ENCODE results near the gene DLG5. TPM values are rescaled to one million over a fixed set of nuclear protein-coding genes. Genes with fewer than 3 reads are reported as not detected.

DLG5 gene
- total RNA-seq, 2 experiments from 2014 or later = 3.2 to 3.5 TPM

DNA sequence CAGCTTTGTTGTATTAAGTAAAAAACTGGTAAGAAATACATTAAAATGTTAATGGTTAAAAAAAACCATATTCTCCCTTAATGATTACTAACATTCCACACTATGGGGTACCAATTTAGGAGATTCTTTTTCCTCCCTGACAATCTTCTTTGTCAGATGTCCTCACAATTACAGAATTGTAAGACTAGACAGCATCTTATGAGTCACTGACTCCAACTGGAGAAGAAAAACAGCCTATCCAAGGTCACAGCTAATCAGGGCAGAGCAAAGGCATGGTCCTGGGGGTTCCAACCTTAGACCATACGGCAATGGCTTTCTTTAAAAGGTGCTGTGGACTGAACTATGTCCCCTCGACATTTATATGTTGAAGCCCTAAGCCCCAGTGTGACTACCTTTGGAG is 127.6 kb downstream of the DLG5 start:
- no peak overlapping the region for H3K4me3 Mint-ChIP-seq
- H3K36me3 Mint-ChIP-seq (ENCODE audit: low read depth) = peaks cover 2% of the 10 kb centered on the region
- peaks cover 36% of the 10 kb centered on the region for H3K4me1 Mint-ChIP-seq (ENCODE audit: low read depth)
- DNase-seq (no peak), ATAC-seq (no peak)
- ChIA-PET POLR2A (interaction anchor here (0.7 kb wide), 1 partner anchor 17 kb away, joined by 4 read pairs; no protein-coding TSS in a partner anchor), CTCF (interaction anchor here (1.2 kb wide), 1 partner anchor 8 kb away, joined by 3 read pairs; no protein-coding TSS in a partner anchor)
- H3K27me3 Mint-ChIP-seq (ENCODE audit: low read depth) = peaks cover 34% of the 10 kb centered on the region
- no peak overlapping the region for H3K27ac Mint-ChIP-seq
- no peaks in the 10 kb centered on the region for H3K9me3 Mint-ChIP-seq (ENCODE audit: insufficient read depth)

DNA sequence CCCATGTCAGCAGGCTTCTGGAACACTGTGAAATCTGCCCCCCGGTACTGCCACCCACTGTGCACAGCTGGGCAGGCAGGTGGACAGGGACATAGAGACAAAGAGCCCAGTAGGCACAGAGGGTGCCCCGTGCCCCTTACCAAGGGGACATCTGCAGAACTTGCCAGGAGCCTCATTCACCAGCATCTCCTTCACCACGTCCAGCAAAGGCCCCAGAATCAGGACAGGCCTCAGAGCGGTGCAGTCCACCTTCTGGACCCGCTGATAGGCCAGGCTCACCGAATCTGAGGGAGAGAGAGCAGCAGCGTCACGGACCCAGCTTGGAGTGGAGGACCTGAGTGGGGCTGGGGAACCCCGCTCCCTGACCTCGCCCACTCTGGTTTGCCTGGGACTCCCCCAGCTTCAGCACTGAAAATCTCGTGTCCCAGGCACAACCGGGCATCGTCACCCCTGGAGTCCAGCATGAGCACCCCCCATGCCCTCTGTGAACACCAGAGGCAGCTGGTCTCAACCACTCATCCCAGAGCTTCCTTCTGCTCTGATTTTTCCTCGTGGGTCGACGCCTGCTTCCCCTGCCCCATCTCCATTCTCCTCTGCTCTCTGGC is 130.1 kb downstream of the DLG5 start:
- Mint-ChIP-seq H3K36me3 (ENCODE audit: low read depth) (peaks cover 2% of the 10 kb centered on the region), H3K4me1 (ENCODE audit: low read depth) (peaks cover 25% of the 10 kb centered on the region), H3K27me3 (ENCODE audit: low read depth) (peaks cover 17% of the 10 kb centered on the region), H3K27ac (no peak overlapping the region), H3K4me3 (no peak overlapping the region), H3K9me3 (ENCODE audit: insufficient read depth) (no peaks in the 10 kb centered on the region)
- DNase-seq (no peak), ATAC-seq (no peak)
- POLR2A ChIA-PET = no interaction called here
- CTCF ChIA-PET = interaction anchor here (1.1 kb wide), 1 partner anchor 85 kb away, joined by 3 read pairs; no protein-coding TSS in a partner anchor

DNA sequence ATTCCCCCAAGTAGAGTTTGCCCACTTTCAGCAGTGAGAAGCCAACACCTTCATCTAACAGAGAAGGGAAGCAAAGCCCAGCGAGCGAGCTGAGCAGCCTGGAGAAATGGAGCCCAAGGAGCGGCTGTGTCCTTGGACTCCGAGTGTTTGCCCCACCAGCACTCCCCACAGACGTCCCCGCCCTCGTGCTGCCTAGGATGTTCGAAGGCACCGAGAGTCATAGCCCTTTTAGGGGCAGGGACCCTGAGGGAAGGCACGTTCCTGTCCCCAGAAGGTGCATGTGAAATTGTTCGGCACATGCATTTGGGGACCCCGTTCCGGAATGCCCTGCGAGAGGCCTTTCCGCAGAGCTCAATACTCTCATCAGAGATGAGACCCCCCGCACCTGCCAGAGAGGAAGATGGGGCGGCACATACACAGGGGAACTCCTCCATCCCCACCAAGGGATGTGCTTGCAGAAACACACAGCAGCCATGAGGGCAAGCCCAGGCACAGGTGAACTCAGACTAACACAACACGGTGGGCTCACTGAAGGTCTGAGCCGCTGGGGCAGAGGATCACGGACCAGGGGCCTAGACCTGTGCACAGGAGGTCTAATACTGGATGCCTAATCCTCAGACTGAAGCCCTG is 131.0 kb downstream of the DLG5 start:
- H3K36me3 Mint-ChIP-seq (ENCODE audit: low read depth) = peaks cover 2% of the 10 kb centered on the region
- ChIA-PET POLR2A (no interaction called here), CTCF (no interaction called here)
- DNase-seq (no peak), ATAC-seq (no peak)
- H3K27me3 Mint-ChIP-seq (ENCODE audit: low read depth) = peaks cover 17% of the 10 kb centered on the region
- H3K9me3 Mint-ChIP-seq (ENCODE audit: insufficient read depth) = no peaks in the 10 kb centered on the region
- H3K4me3 Mint-ChIP-seq = no peak overlapping the region
- peaks cover 16% of the 10 kb centered on the region for H3K4me1 Mint-ChIP-seq (ENCODE audit: low read depth)
- no peak overlapping the region for H3K27ac Mint-ChIP-seq

DNA sequence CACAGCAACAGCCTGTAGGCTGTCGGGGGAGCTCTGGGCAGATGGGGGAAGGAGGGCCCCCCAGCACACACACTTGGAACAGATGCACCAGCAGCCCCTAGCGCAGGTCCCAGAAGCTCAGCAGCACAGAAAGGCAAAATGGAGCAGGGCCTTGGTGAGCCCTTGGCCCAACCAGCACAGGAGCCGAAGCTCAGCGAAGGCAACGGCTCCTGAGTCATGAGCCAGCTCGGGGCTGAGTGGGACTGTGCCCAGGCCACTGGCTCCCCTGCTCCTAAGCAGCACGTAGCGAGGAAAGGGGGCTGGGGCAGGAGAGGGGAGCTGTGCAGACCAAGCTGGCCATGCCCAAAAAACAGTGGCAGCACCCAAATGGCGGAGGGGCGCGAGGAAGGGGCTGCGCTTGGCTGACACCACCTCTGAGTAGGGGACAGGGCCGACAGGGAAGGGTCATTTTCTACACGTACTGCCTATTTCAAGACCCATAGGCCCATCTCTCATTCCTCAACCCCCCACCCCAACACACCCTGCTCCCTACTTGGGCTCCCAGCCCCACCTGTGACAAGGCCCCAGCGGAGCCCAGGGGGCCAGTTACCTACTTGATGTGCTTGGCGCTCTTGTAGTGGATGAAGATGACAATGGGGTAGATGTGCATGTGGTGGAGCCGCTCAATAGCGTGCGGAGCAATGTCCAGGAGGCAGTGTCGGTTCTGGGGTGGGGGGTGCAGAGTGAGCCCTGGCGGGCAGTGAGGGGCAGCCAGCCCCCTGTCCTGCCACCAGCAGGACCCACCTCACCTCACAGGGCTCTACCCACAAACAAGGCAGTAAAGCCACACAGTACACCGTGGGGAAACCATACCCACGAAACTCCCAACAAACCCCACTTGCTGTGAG is 132.1 kb downstream of the DLG5 start:
- no peak for DNase-seq
- H3K4me1 Mint-ChIP-seq (ENCODE audit: low read depth) = peaks cover 8% of the 10 kb centered on the region
- ChIA-PET CTCF (no interaction called here), POLR2A (no interaction called here)
- H3K9me3 Mint-ChIP-seq (ENCODE audit: insufficient read depth) = no peaks in the 10 kb centered on the region
- no peak overlapping the region for H3K27ac Mint-ChIP-seq
- peaks cover 12% of the 10 kb centered on the region for H3K27me3 Mint-ChIP-seq (ENCODE audit: low read depth)
- H3K36me3 Mint-ChIP-seq (ENCODE audit: low read depth) = peaks cover under 1% of the 10 kb centered on the region
- no peak overlapping the region for H3K4me3 Mint-ChIP-seq
- ATAC-seq = no peak

DNA sequence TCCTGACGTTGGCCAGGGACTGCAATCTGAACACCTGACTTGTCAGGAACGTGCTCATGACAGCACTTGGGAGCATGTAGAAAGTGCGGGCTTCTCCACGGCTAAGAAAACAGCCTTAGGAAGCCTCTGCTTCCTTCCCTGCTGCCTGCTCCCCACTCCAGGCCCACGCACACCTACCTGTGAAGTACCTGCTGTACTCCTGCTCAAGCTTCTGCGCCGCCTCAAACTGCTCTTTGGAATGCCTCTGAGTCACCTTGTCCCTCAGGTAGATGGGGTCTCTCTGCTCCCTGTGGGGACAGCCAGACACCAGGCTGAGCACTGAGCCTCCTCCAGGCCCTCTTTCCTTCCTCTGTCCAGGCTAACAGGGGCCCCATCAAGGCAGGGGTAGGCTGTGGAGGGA is 132.7 kb downstream of the DLG5 start:
- CTCF ChIA-PET = no interaction called here
- peaks cover 7% of the 10 kb centered on the region for H3K27me3 Mint-ChIP-seq (ENCODE audit: low read depth)
- DNase-seq (no peak), ATAC-seq (no peak)
- no peaks in the 10 kb centered on the region for H3K9me3 Mint-ChIP-seq (ENCODE audit: insufficient read depth)
- no peak overlapping the region for H3K27ac Mint-ChIP-seq
- POLR2A ChIA-PET = no interaction called here
- no peak overlapping the region for H3K4me3 Mint-ChIP-seq
- H3K4me1 Mint-ChIP-seq (ENCODE audit: low read depth) = peaks cover 1% of the 10 kb centered on the region
- no peaks in the 10 kb centered on the region for H3K36me3 Mint-ChIP-seq (ENCODE audit: low read depth)

DNA sequence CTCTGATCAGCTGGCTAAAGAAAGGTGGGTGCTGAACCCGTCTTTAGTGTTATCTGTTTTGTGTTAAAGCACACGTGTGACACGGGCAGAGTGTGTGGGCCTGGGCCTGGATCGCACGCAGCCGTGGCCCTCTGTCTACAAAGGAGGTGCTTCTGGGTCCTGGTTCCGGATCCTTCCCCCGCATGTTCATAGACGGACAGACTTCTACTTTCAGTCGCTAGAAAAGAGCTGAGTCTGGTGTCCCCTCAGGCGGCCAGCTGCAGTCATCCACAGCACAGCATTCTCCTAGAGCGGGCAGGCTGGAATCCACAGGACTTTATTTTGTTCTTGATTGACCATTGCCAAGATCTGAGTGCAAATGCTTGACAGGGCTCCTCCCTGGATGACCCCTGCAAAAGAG is 134.4 kb downstream of the DLG5 start:
- ATAC-seq (no peak), DNase-seq (no peak)
- H3K4me3 Mint-ChIP-seq = no peak overlapping the region
- CTCF ChIA-PET = no interaction called here
- no peaks in the 10 kb centered on the region for H3K36me3 Mint-ChIP-seq (ENCODE audit: low read depth)
- H3K4me1 Mint-ChIP-seq (ENCODE audit: low read depth) = no peaks in the 10 kb centered on the region
- no peaks in the 10 kb centered on the region for H3K9me3 Mint-ChIP-seq (ENCODE audit: insufficient read depth)
- no peak overlapping the region for H3K27ac Mint-ChIP-seq
- peaks cover 2% of the 10 kb centered on the region for H3K27me3 Mint-ChIP-seq (ENCODE audit: low read depth)
- POLR2A ChIA-PET = no interaction called here

DNA sequence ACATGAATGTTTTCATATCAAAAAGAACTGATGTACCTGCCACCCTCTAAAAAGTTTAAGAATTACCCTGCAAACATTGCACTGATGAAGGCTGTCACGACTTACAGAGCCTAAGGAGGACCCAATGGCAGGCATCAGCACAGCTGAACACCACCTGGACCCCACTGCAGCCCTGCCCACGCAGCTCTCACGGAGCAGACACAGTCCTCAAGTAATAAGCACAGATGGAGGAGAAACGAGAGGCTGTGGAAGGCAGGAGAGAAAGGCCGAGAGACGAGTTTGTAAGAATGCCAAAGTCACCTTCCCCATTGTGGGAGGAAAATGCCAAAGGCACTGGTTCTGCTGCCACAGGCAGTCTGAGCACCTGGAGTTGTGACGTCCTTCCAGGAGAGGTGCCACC is 135.0 kb downstream of the DLG5 start:
- H3K4me3 Mint-ChIP-seq = no peak overlapping the region
- no peak overlapping the region for H3K27ac Mint-ChIP-seq
- no peaks in the 10 kb centered on the region for H3K4me1 Mint-ChIP-seq (ENCODE audit: low read depth)
- DNase-seq (no peak), ATAC-seq (no peak)
- no peaks in the 10 kb centered on the region for H3K36me3 Mint-ChIP-seq (ENCODE audit: low read depth)
- H3K27me3 Mint-ChIP-seq (ENCODE audit: low read depth) = no peaks in the 10 kb centered on the region
- ChIA-PET CTCF (no interaction called here), POLR2A (no interaction called here)
- H3K9me3 Mint-ChIP-seq (ENCODE audit: insufficient read depth) = no peaks in the 10 kb centered on the region

DNA sequence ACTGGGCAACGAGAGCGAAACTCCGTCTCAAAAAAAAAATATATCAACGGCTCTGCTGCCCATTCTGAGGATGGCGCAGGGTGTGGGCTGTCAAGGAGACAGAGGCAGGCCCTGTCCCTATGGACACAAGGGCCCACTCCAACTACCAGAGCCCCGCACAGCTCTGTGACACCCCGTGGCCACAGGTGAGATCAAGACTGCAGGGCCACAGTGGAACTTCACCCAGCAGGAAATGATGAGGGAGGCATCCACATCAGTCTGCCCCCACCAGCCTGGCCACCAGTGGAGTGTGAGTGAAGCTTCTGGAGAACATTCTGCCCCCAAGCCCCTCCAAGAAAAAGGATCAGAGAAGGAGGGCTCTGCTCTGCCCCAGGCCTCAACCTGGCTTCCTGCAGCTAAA is 136.7 kb downstream of the DLG5 start:
- CTCF ChIA-PET = no interaction called here
- Mint-ChIP-seq H3K36me3 (ENCODE audit: low read depth) (no peaks in the 10 kb centered on the region), H3K9me3 (ENCODE audit: insufficient read depth) (no peaks in the 10 kb centered on the region), H3K4me3 (no peak overlapping the region), H3K4me1 (ENCODE audit: low read depth) (no peaks in the 10 kb centered on the region), H3K27me3 (ENCODE audit: low read depth) (no peaks in the 10 kb centered on the region), H3K27ac (no peak overlapping the region)
- ATAC-seq (no peak), DNase-seq (no peak)
- POLR2A ChIA-PET = no interaction called here

DNA sequence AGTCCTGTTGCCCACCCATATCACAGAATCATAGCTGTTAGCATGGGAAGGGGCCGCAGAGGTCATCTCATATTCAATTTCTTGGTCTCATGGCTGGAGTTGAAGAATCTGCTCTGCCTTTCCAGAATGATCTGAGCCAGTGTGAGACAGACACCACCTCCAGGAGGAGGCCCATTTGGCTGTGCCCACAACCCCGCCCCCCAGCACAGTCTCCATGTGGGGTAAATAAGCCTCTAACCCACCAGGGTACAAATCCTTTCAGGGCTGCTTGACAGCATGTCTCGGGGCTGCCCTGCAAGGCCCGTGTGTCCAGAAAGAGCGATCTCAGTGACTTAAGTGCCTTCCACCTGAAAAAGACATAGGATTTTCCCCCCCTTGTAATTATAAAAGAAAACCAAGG is 137.5 kb downstream of the DLG5 start:
- Mint-ChIP-seq H3K27ac (no peak overlapping the region), H3K4me1 (ENCODE audit: low read depth) (no peaks in the 10 kb centered on the region), H3K4me3 (no peak overlapping the region), H3K27me3 (ENCODE audit: low read depth) (peaks cover 4% of the 10 kb centered on the region), H3K9me3 (ENCODE audit: insufficient read depth) (no peaks in the 10 kb centered on the region), H3K36me3 (ENCODE audit: low read depth) (no peaks in the 10 kb centered on the region)
- DNase-seq (no peak), ATAC-seq (no peak)
- ChIA-PET CTCF (no interaction called here), POLR2A (no interaction called here)

DNA sequence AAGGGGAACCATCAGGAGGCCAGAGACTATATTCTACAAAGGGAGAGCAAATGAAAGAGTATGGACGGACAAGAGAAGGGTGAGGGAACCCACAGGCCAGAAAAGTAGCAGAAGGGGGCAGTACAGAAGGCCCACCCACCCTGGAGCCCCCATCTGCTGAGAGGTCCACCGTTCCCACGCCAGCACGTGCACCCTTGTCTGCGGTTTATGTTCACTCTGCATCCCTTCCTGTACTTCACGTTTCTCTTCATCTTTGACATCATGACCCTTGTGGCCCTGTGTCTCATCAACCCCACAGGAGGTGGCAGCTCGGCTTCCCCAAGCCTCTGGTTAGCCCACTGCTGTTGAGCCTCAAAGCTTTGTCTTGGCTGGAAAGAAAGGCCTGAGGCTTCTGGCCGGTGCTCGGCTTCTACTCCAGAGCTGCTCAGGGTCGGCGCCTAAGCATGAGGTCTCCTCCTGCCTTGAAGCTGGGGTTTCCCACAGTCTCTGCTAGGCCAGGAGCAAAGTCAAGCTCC is 138.0 kb downstream of the DLG5 start:
- Mint-ChIP-seq H3K27ac (no peak overlapping the region), H3K27me3 (ENCODE audit: low read depth) (peaks cover 4% of the 10 kb centered on the region), H3K36me3 (ENCODE audit: low read depth) (no peaks in the 10 kb centered on the region), H3K4me3 (no peak overlapping the region), H3K9me3 (ENCODE audit: insufficient read depth) (no peaks in the 10 kb centered on the region), H3K4me1 (ENCODE audit: low read depth) (no peaks in the 10 kb centered on the region)
- DNase-seq = no peak
- ChIA-PET POLR2A (no interaction called here), CTCF (no interaction called here)
- no peak for ATAC-seq

DNA sequence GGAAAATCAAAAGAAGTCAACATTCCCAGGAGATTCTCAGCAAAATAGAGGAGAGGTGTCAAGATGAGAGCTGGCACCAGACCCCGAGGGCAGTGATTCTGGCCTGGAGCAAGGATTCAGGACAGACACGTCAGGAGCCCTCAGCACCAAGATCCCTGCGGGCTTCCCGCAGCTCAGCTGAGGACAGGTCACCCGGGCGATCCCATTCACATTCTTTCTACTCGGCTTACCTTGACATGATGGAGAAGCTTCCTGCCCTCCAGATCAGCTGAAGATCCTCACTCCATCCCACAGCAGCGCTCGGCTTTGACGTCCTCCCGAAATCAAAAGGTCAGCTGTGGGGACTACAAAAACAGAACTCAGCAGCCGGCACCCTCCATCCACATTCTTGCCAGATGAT is 139.1 kb downstream of the DLG5 start:
- H3K27me3 Mint-ChIP-seq (ENCODE audit: low read depth) = peaks cover 4% of the 10 kb centered on the region
- H3K36me3 Mint-ChIP-seq (ENCODE audit: low read depth) = no peaks in the 10 kb centered on the region
- H3K4me3 Mint-ChIP-seq = no peak overlapping the region
- CTCF ChIA-PET = no interaction called here
- H3K9me3 Mint-ChIP-seq (ENCODE audit: insufficient read depth) = no peaks in the 10 kb centered on the region
- POLR2A ChIA-PET = no interaction called here
- H3K27ac Mint-ChIP-seq = no peak overlapping the region
- DNase-seq (no peak), ATAC-seq (no peak)
- no peaks in the 10 kb centered on the region for H3K4me1 Mint-ChIP-seq (ENCODE audit: low read depth)

DNA sequence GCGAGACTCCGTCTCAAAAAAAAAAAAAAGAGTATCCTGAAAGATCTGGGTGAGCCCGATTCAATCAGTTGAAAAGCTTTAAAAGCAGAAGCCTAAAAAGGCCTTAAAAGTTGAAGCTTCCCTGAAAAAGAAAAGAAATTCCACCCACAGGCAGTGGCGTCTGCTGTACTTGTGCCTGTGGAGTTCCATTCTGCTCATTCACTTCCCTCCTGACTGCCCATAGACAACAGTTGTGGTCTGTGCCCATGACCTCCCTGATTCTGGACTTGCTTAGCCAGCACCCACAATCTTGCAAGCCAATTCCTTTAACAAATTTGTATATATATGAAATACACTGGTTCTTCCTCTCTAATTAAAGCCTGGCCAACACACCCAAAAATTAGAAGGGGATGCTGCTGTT is 141.7 kb downstream of the DLG5 start:
- Mint-ChIP-seq H3K27me3 (ENCODE audit: low read depth) (peaks cover 4% of the 10 kb centered on the region), H3K4me3 (no peak overlapping the region), H3K4me1 (ENCODE audit: low read depth) (no peaks in the 10 kb centered on the region), H3K36me3 (ENCODE audit: low read depth) (no peaks in the 10 kb centered on the region), H3K27ac (no peak overlapping the region), H3K9me3 (ENCODE audit: insufficient read depth) (no peaks in the 10 kb centered on the region)
- ChIA-PET CTCF (no interaction called here), POLR2A (interaction anchor here (0.6 kb wide), 1 partner anchor 30 kb away, joined by 3 read pairs; no protein-coding TSS in a partner anchor)
- ATAC-seq = no peak
- DNase-seq = no peak

Data from activated CD8-positive, alpha-beta T cell treated with anti-CD3 and anti-CD28 coated beads, Interleukin-2, amount 10 ng/mL, durations not matched to agents 7 days and 5 days (primary cell).